D341Med (cell line): ENCODE data around the gene NFE2L2.
"Not testable (repeated sequence)": the region's sequence is repeated elsewhere in the genome, so short reads cannot be mapped to it uniquely, and the experiment has no call there.

Source experiments
- DNase-seq: peaks from one replicate; pipeline ENCODE4 v3.0.0; 2012; ENCODE audit warnings: low spot score

Gene NFE2L2

DNA sequence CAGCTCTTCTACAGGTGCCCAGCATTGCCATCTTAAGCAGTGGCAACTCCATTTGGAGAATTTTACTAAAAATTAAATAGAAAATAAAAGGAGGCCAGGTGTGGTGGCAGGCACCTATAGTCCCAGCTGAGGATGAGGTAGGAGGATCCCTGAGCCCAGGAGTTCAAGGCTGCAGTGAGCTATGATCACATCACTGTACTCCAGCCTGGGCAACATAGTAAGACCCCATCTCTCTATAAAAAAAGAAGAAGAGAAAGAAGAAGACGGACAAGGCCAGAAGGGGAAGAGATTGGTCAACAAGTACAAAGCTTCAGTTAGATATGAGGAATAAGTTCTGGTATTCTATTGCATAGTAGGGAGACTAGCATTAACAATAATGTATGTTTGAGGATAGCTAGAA is 73.6 kb downstream of the NFE2L2 start:
- no peak for DNase-seq

DNA sequence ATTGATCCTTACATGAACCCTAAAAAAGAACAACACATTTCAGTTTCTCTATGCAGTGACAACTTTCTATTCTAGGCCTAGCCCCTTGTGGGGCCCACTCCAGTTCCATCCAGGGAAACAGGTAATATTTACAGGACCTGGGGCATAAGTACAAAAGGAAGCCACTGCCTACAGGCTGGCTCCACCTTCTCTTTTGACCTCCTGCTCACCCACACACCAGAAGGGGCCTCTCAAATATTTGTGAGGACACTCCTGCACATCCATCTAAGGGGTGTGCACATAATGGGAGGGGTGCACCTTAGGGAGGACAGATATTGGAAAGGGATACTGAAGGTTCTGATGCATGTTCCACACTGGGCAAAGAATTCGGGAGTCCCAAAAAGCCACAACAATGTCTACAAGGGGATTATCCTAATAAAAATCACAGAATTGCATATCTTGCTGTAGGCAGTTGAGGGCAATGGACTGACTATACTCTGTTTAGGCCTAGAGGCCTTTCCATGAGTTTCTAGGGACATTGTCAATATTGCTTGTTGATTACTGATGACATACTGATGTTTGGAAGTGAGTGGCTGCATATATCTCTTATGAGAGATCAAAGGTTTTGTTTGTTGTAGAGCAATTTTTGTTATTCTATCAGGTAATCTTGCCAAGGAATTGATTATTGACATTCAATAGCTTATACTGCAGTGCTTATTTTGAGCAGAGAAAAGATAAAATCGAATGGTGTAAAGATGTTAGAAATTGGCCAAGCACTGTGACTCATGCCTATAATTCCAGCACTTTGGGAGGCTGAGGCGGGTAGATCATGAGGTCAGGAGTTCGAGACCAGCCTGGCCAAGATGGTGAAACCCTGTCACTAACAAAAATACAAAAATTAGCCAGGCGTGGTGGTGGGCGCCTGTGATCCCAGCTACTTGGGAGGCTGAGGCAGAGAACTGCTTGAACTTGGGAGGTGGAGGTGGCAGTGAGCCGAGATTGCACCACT is 75.8 kb downstream of the NFE2L2 start:
- DNase-seq = no peak

DNA sequence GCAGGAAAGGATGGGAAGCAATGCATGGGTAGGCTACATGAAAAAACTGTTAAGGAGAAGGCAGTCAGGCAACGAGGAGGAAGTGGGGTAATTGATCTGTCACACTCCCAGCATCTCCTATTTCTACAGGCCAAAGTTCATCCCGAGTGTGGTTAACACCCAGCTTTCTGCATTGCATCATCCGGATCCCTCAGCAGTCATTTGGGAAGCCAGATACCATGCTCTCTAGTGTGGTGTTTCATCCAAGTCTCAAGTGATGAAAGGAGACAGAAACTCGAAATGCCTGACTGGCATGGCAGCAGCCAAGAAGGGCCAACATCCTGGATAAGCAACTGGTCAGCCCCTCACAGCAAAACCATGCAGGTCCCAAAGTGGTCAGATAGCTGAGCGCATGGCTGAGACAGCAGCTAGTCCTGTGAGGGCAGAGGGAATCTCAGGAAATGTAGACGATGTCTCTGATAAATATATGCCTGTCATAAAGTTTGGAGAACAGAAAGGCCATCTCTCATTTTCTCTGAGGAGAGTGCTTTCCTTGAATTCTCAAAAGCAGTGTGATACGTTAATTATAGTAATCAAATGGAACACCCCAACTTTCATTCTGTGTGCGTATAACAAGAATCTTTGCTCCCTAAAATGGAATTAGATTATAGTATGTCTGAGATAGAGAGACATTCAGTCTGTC is 76.8 kb downstream of the NFE2L2 start:
- no peak for DNase-seq

DNA sequence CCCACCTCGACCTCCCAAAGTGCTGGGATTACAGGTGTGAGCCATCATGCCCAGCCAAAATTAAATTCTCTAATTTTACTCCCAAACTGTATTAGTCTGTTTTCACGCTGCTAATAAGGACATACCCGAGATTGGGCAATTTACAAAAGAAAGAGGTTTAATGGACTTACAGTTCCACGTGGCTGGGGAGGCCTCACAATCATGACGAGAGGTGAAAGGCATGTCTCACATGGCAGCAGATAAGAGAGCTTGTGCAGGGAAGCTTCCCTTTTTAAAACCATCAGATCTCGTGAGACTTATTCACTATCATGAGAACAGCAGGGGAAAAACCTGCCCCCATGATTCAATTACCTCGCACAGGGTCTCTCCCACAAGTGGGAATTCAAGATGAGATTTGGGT is 78.5 kb downstream of the NFE2L2 start:
- not testable (repeated sequence) for DNase-seq

DNA sequence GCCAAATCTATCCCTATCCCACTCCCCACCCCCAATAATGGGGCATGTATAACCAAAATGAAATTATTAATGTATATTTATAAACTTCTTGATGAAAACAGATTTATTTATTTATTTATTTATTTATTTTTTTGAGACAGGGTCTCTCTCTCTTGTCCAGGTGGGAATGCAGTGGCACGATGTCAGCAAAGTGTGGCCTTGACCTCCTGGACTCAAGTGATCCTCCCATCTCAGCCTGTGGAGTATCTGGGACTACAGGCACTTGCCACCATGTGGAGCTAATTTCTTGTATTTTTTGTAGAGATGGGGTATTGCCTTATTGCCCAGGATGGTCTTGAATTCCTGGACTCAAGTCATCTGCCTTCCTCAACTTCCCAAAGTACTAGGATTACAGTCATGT is 79.9 kb downstream of the NFE2L2 start:
- no peak for DNase-seq

DNA sequence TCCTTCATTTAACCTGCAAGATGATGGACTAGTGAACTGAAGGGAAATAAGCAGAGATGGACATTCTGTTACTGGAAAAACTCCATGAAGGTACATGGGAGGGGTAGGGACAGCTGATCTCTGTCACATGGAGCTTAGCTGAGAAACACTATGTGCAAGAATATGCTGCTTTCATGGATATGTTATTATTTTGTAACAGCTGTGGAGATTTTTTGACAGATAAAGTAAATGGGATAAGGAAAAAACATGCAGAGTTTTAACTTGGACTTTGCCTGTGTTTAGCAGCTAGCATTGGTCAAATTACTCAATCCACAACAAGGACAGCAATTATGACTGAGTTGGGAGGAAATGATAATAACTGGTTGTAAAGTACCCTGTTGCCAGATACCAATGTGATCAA is 80.7 kb downstream of the NFE2L2 start:
- DNase-seq = no peak
